Activated CD4-positive, alpha-beta T cell treated with anti-CD3 and anti-CD28 coated beads, Interleukin-2, amount 10 ng/mL, durations not matched to agents 7 days and 5 days (primary cell): Measurements from ENCODE around the gene ARVCF. TPM values are rescaled to one million over a fixed set of nuclear protein-coding genes. Genes with fewer than 3 reads are reported as not detected.
"Not testable (repeated sequence)": the region's sequence is repeated elsewhere in the genome, so short reads cannot be mapped to it uniquely, and the experiment has no call there.

Experiments used
- CTCF ChIA-PET: fragments of 350-600 bp; sonication (Branson Sonifier 250); formaldehyde crosslinking; loops from one replicate; lab custom pipeline; 2021; ENCODE audit warnings: antibody characterized with exemption; lab: Charles Lee
- POLR2A ChIA-PET: fragments of 350-600 bp; sonication (Branson Sonifier 250); formaldehyde crosslinking; loops from one replicate; lab custom pipeline; 2021; ENCODE audit warnings: antibody characterized with exemption; lab: Charles Lee
- DNase-seq: peaks from one replicate; pipeline ENCODE4 v3.0.0-alpha.2; 2020
- H3K27ac Mint-ChIP-seq: one replicate; pipeline ENCODE4 v1.8.0; 2021; ENCODE audit warnings: mild to moderate bottlenecking, moderate library complexity, mixed read lengths
- H3K27me3 Mint-ChIP-seq: one replicate; pipeline ENCODE4 v1.8.0; 2021; ENCODE audit warnings: mixed read lengths
- H3K36me3 Mint-ChIP-seq: one replicate; pipeline ENCODE4 v1.8.0; 2021; ENCODE audit warnings: low read depth, mixed read lengths
- H3K4me1 Mint-ChIP-seq: one replicate; pipeline ENCODE4 v1.8.0; 2021; ENCODE audit warnings: mixed read lengths
- H3K4me3 Mint-ChIP-seq: one replicate; pipeline ENCODE4 v1.8.0; 2021; ENCODE audit warnings: mild to moderate bottlenecking, moderate library complexity, mixed read lengths
- H3K9me3 Mint-ChIP-seq: one replicate; pipeline ENCODE4 v1.8.0; 2021; ENCODE audit warnings: mixed read lengths
- total RNA-seq, 2 experiments: library from RNA; stranded (reverse); gene quantifications; one replicate each; pipeline ENCODE4 v1.2.3, GENCODE V29; 2021

Gene ARVCF
- total RNA-seq, 2 experiments from 2014 or later = 0.89 to 1.2 TPM

- H3K27ac Mint-ChIP-seq, H3K27me3 Mint-ChIP-seq, POLR2A ChIA-PET, H3K4me3 Mint-ChIP-seq, DNase-seq, H3K4me1 Mint-ChIP-seq: not testable (repeated sequence)
- Mint-ChIP-seq H3K9me3 (peaks cover 14% of the 10 kb centered on the region), H3K36me3 (peaks cover 22% of the 10 kb centered on the region)
- CTCF ChIA-PET = interaction anchor here (1.6 kb wide), 1 partner anchor 25 kb away, joined by 4 read pairs; no protein-coding TSS in a partner anchor
Observed at GRCh38 chr22:19935123-19935718, 81.4 kb downstream of the ARVCF start.

DNA sequence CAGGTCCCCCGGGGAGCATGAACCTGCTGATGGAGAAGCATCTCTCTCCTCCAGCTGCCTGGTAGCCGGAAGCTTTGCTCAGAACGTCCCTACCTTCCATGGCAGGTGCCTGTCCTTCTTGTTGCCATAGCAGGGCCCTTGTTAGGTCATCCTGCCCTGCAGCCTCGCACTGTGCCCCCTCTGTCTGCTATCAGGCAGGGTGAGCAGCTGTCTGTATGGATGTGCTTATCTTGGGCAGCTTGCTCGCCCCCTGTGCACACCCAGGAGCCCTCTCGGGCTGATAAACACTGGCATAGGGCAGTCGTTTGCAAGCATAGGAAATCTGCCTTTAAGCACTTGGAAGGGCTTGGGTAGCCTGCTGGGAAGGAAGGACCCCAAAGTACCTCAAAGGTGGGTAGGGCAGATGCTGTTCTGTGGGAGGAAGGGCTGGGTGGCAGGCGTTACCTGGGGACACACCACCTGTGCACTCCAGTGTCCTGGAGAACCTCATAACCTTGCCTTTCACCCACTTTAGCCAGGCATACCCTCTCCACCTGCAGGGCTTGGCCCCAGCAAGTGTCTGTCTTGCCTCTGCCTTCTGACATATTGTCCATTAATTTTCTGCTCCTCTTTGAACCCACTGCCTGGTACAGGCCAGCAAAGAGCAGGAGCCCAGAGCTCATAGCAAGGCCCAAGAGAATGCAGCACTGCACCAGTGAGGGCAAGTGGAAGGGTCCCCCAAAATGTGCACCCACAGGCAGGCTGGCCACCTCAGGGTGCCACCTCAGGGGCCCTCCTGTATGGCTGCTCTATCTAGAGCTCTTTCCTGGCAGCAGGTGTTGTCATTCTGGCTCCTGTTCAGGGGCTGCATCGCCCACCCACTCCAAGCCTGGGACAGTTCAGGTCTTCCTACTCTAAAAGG is 83.0 kb downstream of the ARVCF start:
- Mint-ChIP-seq H3K27ac (no peak overlapping the region), H3K9me3 (peaks cover 14% of the 10 kb centered on the region), H3K36me3 (peaks cover 22% of the 10 kb centered on the region), H3K4me3 (no peak overlapping the region), H3K4me1 (no peaks in the 10 kb centered on the region), H3K27me3 (no peaks in the 10 kb centered on the region)
- ChIA-PET POLR2A (no interaction called here), CTCF (interaction anchor here (0.6 to 1.6 kb wide), 3 partner anchors 15 to 24 kb away, joined by 3 to 4 read pairs (median 3); no protein-coding TSS in a partner anchor)
- DNase-seq = no peak

GRCh38 chr22:19932367-19933206 is 84.0 kb downstream of the ARVCF start:
- CTCF ChIA-PET = interaction anchor here (0.6 to 1.9 kb wide), 3 partner anchors 19 to 22 kb away, joined by 3 to 5 read pairs (median 5); no protein-coding TSS in a partner anchor
- H3K27me3 Mint-ChIP-seq = no peaks in the 10 kb centered on the region

DNA sequence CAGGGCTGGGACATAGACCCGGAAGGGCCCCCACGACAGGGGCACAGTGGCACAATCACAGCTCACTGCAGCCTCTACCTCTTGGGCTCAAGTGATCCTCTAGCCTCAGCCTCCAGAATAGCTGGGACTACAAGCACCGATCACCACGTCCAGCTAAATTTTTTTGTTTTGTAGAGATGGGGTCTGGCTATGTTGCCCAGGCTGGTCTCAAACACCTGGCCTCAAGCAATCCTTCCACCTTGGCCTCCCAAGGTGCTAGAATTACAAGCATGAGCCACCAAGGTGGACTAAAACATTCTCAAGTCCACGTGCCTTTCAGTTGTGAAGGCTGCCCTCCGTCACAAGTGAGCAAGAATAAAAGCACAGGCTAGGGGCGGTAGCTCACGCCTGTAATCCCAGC is 85.1 kb downstream of the ARVCF start:
- H3K36me3 Mint-ChIP-seq = peaks cover 14% of the 10 kb centered on the region
- CTCF ChIA-PET = interaction anchor here (1.0 to 1.9 kb wide), 2 partner anchors 18 to 20 kb away, joined by 5 read pairs; no protein-coding TSS in a partner anchor
- H3K4me1 Mint-ChIP-seq = no peaks in the 10 kb centered on the region
- no peaks in the 10 kb centered on the region for H3K27me3 Mint-ChIP-seq
- no peak overlapping the region for H3K4me3 Mint-ChIP-seq
- no peak for DNase-seq
- peaks cover 11% of the 10 kb centered on the region for H3K9me3 Mint-ChIP-seq
- POLR2A ChIA-PET = no interaction called here
- H3K27ac Mint-ChIP-seq = no peak overlapping the region

More at GRCh38 chr22:19932367-19933206, 84.0 kb downstream of the ARVCF start:
- H3K27ac Mint-ChIP-seq = no peak overlapping the region
- H3K9me3 Mint-ChIP-seq = peaks cover 14% of the 10 kb centered on the region
- H3K4me3 Mint-ChIP-seq = no peak overlapping the region
- no peak for DNase-seq
- peaks cover 22% of the 10 kb centered on the region for H3K36me3 Mint-ChIP-seq
- POLR2A ChIA-PET = no interaction called here
- H3K4me1 Mint-ChIP-seq = no peaks in the 10 kb centered on the region

DNA sequence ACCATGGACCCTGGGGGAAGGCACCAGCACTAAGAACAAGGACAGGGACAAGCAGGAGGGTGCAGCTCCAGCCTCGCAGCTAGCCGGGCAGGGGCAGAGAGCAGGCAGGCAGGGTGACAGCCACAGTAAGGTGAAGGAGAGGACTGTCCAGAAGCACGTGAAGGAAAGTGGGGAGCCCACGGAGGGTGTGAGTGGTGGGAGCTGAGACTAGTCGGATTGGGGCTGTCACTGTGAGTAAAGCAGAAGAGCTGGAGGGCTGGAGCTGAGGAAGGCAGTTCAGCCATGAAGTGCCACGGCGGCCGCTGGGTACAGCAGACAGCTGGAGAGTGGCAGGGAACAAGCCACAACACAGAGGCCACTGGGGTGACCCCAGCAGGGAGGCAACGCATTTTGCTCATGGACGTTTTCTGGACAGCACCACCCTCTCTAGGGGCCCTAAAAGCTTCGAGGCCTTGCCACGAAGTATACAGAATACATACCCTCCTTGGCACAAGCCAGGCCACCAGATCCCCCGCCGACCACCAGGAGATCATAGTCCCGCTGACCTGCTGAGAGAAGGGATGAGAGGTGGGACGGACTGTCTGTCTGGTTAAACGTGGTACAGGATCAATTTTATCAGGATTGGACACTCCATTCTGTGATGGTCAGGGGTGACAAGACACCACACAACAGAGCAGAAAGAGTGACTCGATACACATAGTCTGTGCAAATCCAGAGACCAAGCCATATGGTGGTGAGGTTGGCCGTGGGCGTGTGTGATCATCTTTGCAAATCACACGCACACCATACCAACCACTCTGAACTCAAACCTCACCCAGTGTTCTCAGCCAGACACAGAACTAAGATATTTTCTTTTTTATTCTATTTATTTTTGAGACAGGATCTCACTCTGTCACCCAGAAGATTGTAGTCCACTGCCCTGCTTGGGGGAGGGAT is 85.8 kb downstream of the ARVCF start:
- Mint-ChIP-seq H3K27ac (no peak overlapping the region), H3K9me3 (peaks cover 7% of the 10 kb centered on the region), H3K4me1 (no peaks in the 10 kb centered on the region), H3K36me3 (peaks cover 7% of the 10 kb centered on the region), H3K27me3 (no peaks in the 10 kb centered on the region), H3K4me3 (no peak overlapping the region)
- ChIA-PET POLR2A (no interaction called here), CTCF (interaction anchor here (1.9 kb wide), 1 partner anchor 18 kb away, joined by 5 read pairs; no protein-coding TSS in a partner anchor)
- DNase-seq = no peak

GRCh38 chr22:19929586-19930550 is 86.8 kb downstream of the ARVCF start:
- no peak overlapping the region for H3K27ac Mint-ChIP-seq
- CTCF ChIA-PET = interaction anchor here (1.9 kb wide), 1 partner anchor 17 kb away, joined by 5 read pairs; no protein-coding TSS in a partner anchor
- H3K9me3 Mint-ChIP-seq = no peaks in the 10 kb centered on the region

GRCh38 chr22:19928207-19928606 is 88.4 kb downstream of the ARVCF start:
- CTCF ChIA-PET = no interaction called here
- DNase-seq = no peak
- no peak overlapping the region for H3K27ac Mint-ChIP-seq
- no peaks in the 10 kb centered on the region for H3K36me3 Mint-ChIP-seq
- POLR2A ChIA-PET = no interaction called here
- no peak overlapping the region for H3K4me3 Mint-ChIP-seq
- H3K27me3 Mint-ChIP-seq = no peaks in the 10 kb centered on the region
- H3K9me3 Mint-ChIP-seq = no peaks in the 10 kb centered on the region
- H3K4me1 Mint-ChIP-seq = no peaks in the 10 kb centered on the region

More at GRCh38 chr22:19929586-19930550, 86.8 kb downstream of the ARVCF start:
- no peaks in the 10 kb centered on the region for H3K4me1 Mint-ChIP-seq
- H3K27me3 Mint-ChIP-seq = no peaks in the 10 kb centered on the region
- H3K4me3 Mint-ChIP-seq = no peak overlapping the region
- POLR2A ChIA-PET = no interaction called here
- H3K36me3 Mint-ChIP-seq = no peaks in the 10 kb centered on the region
- DNase-seq = no peak

DNA sequence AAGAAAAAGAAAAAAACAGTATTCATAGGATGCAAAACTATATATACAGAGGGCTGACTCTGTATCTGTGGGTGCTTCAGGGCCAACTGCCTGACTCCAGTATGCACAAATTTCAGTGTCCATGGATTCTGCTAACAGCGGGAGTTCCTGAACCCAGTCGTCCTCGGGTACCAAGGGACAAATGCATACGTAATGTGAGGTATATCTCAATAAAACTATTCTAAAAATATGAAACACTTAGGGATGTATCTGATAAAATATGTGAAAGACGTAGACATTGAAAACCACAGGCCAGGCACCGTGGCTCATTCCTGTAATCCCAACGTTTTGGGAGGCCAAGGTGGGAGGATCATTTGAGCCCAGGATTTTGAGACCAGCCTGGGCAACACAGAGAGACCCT is 88.9 kb downstream of the ARVCF start:
- ChIA-PET CTCF (no interaction called here), POLR2A (no interaction called here)
- no peaks in the 10 kb centered on the region for H3K9me3 Mint-ChIP-seq
- no peak for DNase-seq
- no peaks in the 10 kb centered on the region for H3K4me1 Mint-ChIP-seq
- no peak overlapping the region for H3K4me3 Mint-ChIP-seq
- no peaks in the 10 kb centered on the region for H3K27me3 Mint-ChIP-seq
- no peaks in the 10 kb centered on the region for H3K36me3 Mint-ChIP-seq
- H3K27ac Mint-ChIP-seq = no peak overlapping the region

DNA sequence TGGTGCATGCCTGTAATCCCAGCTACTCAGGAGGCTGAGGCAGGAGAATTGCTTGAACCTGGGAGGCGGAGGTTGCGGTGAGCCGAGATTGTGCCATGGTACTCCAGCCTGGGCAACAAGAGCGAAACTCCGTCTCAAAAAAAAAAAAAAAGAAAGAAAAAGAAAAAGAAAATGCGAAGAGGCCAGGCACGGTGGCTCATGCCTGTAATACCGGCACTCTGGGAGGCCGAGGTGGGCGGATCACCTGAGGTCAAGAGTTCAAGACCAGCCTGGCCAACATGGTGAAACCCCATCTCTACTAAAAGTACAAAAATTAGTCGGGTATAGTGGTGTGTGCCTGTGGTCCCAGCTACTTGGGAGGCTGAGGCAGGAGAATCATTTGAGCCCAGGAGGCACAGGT is 90.6 kb downstream of the ARVCF start:
- H3K27ac Mint-ChIP-seq, DNase-seq, H3K27me3 Mint-ChIP-seq, H3K9me3 Mint-ChIP-seq, H3K4me1 Mint-ChIP-seq, H3K36me3 Mint-ChIP-seq, H3K4me3 Mint-ChIP-seq, POLR2A ChIA-PET: not testable (repeated sequence)
- CTCF ChIA-PET = interaction anchor here (1.2 kb wide), 1 partner anchor 16 kb away, joined by 3 read pairs; no protein-coding TSS in a partner anchor

GRCh38 chr22:19923914-19924513 is 92.6 kb downstream of the ARVCF start:
- Mint-ChIP-seq H3K36me3 (no peaks in the 10 kb centered on the region), H3K4me3 (no peak overlapping the region), H3K27me3 (no peaks in the 10 kb centered on the region), H3K9me3 (no peaks in the 10 kb centered on the region), H3K4me1 (no peaks in the 10 kb centered on the region), H3K27ac (no peak overlapping the region)
- POLR2A ChIA-PET = no interaction called here
- no peak for DNase-seq
- CTCF ChIA-PET = no interaction called here
